GM21825 (cell line): Measurements from ENCODE around the gene DVL1.

ENCODE experiments used
- ATAC-seq: cut with Tn5 transposase; IDR thresholded peaks from one replicate; pipeline ENCODE4 v1.9.1; 2021; ENCODE audit warnings: mild to moderate bottlenecking, moderate library complexity; ENCODE audit not compliant: unreplicated experiment

Gene DVL1

DNA sequence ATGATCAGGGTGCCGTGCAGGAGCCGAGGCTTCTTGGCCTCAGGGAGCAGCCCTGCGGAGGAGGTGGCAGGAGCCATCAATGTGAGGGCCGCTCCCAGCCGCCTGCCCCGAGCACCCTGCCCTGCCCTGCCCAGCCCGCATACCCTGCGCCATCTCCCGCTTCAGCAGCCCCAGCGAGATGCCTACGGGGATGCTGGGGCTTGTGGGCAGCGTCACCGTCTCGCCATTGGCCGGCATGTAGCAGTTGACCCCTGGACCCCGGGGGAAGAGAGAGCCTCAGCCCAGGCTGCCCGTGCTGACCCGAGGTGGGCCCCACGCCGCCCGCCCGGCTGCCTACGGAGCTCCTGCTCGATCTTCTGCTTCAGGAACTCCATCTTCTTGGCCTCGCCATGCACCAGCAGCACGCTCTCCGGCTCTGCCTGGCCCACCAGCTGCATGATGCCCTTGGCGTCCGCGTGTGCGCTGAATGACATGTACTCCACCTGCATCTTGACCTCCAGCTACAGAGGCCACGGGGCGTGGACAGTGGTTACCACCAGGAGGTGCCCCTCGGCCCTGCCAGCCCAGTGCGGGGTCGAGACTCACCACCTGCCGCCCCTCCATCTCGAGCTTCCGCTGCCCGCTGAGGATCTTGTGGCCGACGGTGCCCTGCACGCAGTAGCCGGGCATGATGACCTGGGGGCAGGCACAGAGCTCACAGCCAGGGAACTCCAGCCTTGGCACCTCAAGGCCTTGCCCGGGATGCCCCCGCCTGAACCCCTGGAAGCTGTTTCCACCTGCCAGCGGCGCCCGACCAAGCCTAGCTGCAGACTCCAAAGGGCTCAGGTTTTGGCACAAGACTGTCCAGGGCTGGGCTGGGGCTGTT is 36.5 kb downstream of the DVL1 start:
- no peak for ATAC-seq

- no peak for ATAC-seq
Observed at GRCh38 chr1:1311107-1312104, 37.8 kb downstream of the DVL1 start.

DNA sequence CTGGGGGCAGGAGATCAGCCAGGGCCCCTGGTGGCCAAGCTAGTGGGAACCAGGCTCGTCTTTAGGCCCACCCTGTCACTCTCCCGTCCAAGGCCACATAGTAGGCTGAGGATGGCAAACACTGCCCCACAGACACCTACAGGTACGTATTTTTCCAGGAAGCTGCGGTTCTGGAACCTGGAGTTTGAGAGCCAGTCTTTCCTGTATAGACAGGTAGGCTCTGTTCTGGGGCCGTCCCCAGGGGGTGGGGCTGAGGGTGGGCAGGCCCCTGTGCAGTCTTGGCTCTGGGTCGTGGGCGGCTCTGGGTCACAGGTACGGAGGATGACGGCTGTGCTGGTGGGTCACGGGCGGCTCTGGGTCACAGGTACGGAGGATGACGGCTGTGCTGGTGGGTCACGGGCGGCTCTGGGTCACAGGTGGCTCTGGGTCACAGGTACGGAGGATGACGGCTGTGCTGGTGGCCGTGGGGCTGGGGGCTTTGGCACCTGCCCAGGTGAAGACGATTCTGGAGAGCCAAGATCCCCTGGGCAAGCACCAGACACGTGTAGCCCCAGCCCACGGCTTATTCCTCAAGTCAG is 38.7 kb downstream of the DVL1 start:
- no peak for ATAC-seq

GRCh38 chr1:1310109-1310385 is 39.2 kb downstream of the DVL1 start:
- no peak for ATAC-seq

DNA sequence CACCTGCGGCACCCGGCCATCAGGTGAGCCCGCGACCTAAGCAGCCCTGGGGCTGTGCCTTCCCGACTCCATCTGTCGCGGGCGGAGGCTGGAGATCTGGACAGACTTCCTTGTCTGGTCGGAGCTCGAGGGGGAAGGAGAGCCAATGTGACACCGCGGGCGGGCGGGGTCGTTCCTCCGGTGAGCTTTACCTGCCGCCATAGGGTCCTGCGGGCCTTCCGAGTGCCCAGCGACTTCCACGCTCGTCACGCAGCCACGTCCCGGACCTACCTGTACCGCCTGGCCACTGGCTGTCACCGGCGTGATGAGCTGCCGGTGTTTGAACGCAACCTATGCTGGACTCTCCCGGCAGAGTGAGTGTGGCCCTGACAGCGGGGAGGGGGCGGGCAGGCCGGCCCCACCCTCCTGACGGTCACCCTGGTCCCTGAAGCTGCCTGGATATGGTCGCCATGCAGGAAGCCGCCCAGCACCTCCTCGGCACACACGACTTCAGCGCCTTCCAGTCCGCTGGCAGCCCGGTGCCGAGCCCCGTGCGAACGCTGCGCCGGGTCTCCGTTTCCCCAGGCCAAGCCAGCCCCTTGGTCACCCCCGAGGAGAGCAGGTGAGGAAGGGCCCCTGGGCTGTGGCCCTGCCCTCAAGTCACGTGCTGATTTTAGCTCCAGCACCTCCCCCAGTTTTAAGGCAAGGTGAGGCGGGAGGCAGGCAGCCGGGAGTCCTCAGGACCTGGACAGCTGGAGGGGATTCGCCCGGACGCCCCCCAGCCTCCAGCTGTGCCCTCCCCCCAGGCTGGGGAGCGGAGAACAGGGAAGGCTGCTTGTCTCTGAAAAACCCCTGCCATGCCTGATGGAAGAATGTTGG is 39.7 kb downstream of the DVL1 start:
- no peak for ATAC-seq

DNA sequence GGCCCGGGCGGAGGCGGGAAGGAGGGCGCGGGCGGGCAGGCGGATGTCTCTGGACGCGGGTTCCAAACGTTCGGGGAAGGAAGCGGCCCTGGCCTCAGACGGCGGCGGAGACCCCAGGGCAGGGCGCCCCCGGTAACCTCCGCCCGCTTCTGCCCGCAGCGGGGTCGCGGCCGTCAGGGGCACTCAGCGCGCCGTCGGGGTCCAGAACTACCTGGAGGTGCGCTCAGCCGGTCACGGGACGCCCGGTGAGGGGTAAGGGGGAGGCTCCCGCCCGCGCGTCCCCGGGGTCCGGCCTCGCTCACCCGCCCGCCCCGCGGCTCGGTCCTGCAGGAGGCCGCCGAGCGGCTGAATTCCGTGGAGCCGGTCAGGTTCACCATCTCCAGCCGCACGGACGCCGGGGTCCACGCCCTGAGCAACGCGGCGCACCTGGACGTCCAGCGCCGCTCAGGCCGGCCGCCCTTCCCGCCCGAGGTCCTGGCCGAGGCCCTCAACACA is 40.4 kb downstream of the DVL1 start:
- peak; percentile 1 for ATAC-seq

DNA sequence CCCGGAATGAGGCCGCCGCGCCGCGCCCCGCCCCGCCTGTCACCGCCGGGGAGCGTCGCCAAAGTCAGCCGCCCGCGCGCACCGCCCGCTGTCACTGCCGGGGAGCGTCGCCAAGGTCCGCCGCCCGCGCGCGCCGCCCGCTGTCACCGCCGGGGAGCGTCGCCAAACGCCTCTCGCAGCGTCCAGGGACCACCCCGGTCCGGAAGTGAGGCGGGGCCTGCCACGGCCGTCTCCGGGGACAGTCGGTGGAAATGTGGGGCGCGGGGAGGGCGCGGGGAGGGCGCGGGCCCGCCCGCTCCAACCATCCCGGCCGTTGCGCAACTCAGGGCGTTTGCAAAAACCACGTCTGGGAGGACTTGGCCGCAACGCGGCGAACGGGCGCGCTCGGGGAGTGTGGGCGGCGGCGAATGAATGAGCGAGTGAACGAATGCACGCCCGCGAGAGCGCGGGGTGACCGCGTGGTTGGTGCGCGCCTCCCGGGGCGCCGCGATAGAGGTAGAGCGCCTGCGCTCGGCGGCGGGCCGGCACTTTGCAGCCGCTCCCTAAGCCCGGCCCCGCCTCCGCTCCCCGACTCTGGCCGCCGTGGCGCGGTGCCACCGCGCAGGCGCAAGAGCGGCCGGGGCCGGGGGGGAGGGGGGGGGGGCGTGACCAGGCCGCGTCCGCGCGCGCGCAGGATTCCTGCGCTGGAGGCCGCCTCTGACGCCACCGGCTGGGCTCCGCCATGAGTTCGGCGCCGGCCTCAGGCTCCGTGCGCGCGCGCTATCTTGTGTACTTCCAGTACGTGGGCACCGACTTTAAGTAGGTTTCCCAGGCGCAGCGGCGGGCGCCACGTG is 41.1 kb downstream of the DVL1 start, which contains the start of the genes ACAP3 and PUSL1:
Gene ACAP3 (minus strand): TSS at position 8 of the 833 bp plus-strand sequence. CDS start 115 bp downstream, outside the sequence.
Gene PUSL1 (plus strand): TSS at position 675 of the 833 bp plus-strand sequence. CDS start 47 bp downstream, at position 722.
- peak; percentile 44 for ATAC-seq

DNA sequence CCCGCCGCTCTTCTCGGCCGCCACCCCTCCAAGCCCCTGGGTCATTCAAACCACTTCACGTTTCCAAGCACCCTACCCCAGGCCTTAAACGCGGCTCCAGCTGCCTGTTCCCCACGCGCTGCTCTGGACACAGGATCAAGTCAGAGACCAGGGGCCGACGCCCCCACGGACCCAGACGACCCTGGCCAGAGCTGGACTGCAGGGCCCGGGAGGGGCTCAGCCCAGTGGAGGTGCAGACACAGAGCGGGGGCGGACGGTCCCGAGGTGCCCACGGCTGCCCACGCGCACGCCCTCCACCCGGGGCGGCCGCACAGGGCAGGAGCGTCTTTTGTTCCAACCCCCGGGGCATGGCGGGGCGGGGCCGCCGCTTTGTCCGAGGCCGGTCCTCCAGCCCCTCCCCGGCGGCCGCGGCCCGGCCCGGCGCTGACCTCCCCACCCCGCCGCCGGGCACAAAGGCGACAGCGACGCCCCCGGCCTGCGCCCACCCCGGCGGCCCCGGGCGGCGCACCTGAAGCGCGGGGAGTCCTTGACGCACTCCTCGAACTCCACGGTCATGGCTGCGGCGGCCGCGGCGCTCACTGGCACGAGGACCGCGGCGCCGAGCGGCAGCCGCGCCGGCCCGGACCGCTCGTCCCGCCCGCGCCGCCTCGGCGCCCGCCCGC is 41.8 kb downstream of the DVL1 start:
- ATAC-seq, result peak; percentile 4

DNA sequence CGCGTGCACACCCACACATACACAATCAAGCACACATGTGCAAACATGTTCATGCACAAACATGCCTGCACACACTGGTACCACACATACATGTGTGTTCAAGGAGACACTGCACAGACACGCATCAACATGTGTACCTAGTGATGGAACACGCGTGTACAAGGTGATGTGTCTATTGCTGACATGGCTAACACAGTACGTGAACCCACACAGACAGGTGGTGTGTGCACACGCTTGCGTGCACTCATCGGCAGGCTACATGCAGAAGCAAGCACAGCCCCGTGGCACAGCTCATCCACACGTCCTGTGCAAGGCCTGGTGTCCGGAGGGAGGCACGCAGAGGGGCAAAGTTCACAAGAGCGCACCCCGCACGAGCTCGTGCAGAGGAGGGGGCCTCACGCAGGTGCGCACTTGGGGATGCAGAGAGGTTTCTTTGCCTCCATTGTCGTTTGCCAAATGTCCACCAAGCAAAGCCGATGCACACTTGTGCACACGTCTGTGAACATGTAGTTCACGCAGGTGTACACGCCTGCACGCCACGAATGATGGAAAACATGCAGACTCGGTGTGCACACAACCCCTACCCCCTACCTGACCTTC is 42.5 kb downstream of the DVL1 start:
- no peak for ATAC-seq

DNA sequence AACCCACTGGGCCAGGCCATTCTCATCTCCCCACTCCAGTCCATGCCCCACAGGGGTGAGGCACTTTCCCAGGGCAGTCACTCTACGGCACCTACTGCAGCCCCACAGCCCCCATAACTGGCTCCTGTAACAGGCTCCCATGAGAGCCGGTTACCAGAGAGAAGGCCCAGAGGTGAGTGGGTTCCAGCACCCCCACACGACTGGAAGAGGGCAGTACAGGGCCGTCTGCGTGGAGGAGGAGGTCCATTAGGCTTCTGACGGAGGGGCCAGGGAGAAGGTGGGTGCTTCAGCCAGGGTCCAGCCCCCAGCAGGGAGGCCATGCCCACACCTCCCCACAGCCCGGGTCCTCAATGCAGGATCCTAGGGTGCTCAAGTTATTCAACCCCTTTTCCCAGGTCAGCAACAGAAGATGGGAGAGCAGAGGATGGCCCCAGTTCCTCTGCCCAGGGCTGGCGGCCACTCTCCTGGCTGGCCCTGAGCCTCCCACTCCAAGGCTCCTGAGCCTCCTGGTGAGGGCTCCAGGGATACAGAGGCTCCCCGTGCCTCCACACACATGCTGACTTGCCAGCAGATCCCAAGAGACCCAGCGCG is 43.1 kb downstream of the DVL1 start:
- ATAC-seq, result no peak

- no peak for ATAC-seq
Observed at GRCh38 chr1:1305300-1306069, 43.7 kb downstream of the DVL1 start.

DNA sequence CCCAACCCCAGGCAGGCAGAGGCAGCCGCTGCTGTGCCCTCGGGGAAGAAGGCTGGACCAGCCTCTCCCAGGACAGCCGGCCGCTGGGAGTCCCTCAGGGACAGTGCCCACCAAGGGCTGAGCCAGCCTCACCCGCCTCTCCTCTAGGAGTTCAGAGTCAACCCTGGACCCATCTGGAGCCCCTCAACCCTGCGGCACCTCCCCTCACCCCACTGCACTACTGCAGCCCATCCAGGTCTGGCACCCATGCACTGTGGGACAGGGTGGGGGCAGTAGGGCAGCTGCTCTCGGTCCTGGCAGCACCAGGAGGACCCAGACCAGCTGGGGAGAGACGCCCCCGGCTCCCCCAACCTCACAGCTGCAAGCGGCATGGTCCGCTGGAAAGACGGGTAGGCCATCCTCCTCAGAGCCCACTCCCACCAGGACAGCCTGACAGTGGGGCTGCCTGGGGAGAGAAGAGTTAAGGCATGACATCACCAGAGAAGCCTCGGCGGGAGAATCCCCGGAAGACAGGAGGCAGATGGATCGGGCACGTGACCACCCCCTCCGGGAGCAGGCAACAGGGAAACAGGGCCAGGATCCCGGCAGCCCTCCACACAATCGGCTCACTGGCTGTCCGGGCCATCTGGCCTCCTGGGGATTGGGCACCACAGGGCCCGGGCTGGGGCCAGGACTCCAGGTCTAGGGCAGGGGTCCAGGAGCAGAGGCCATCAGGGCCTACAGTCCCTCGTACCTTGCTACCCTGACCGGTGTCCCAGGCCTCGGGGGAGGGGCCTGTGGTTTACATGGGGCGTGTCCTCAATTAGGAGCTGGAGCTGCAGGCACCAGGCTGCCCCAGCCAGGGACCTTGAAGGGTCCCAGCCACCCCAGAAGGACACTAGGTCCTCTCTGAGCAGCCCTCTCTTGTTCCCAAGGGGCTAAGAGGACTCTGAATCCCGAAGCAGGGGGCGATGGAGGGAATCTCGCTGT is 44.6 kb downstream of the DVL1 start:
- no peak for ATAC-seq

- no peak for ATAC-seq
Observed at GRCh38 chr1:1303736-1304135, 45.5 kb downstream of the DVL1 start.

GRCh38 chr1:1302951-1303509 is 46.2 kb downstream of the DVL1 start:
- no peak for ATAC-seq

GRCh38 chr1:1302006-1302430 is 47.2 kb downstream of the DVL1 start:
- ATAC-seq, result no peak

- no peak for ATAC-seq
Observed at GRCh38 chr1:1300352-1300739, 48.9 kb downstream of the DVL1 start.
